Measurements from ENCODE around the gene NAA60.
"Not testable (repeated sequence)": the region's sequence is repeated elsewhere in the genome, so short reads cannot be mapped to it uniquely, and the experiment has no call there.

NAA60 gene

DNA sequence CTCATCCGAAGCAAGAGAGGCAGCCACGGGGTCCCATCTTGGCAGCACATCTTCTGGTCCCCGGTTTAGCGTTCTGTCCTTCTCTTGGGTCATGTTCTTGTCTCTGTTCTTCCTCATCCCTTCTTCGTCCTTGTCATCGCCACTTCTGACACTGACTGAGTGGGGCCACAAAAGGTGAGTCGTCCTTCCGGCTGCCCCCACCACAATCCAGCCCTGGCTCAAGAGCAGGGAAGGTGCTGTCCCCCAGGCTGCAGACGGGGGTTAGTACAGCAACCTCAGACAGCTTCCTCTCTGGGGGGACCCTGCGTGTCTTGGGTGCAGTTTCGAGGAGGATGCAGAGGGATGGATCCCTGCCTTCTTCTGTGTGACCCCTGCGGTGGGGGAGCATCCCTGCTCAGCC, 21.8 kb downstream of the NAA60 start:
- DNase-seq = no peak

DNA sequence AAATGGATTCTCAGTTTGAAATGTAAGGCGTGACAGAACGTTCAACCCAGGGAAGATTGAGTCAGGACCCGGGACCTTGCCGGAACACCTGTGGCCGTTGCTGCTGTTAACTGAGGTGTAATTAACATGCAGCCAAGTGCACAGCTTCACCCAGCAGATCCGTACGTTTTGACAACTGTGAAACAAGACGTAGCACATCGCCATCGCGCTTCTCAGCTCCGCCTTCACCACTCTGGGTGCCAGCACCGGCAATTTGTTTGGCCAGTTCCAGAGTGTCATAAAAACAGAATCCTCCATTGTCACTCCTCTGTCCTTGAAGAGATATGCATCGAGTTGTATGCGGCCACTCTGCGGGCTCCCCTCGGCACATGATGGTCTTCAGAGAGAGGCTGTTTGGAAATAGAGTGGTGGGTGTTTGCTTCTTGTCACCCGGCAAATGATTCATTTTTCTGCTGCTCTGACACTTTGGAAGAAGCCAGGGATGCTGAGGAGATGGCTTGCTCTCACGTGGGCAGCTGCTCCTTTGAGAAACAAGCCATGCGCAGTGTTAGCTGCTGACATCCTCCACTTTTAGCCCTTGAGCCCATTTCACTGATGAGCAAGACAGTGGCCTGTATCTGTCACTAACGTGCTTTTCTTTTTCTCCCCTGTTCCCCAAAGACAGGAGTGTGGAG, 22.6 kb downstream of the NAA60 start:
- DNase-seq = no peak

DNA sequence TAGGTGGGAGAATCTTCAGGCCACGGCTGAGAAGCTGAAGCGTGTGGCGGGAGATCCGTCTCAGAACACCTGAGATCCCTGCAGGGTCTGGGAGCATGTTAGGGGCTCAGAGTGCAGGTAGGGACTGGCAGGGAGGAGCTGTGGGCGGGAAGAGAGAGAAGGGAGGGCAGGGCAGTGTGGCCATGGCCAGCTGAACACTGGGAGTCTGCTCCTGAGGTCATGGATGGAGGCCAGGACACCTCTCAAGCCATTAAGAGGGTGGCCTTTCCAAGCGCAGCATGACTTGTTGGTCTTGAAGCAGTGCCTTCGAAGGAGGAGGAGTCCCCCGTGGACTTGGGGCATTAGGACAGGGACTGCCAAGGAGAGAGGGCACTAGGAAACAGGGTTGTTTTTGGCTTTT, 23.7 kb downstream of the NAA60 start:
- DNase-seq = no peak

DNA sequence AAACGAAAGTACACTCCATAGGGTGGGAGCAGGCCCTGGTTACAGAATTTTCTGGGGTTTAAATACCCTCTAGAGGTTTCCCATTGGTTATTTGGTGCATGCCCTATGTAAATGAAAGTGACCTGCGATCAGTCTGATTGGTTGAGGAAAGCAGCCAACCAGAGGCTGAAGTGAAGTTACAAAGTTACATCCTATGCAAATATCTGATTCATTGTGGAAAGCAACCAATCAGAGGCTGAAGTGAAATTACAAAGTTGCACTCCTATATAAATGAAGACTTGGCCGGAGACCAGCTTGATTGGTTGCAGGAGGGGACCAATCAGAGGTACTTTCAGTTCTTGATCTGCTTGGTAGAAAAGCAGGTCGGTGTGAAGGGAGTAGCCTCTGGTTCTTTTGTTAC, 24.4 kb downstream of the NAA60 start:
- no peak for DNase-seq

DNA sequence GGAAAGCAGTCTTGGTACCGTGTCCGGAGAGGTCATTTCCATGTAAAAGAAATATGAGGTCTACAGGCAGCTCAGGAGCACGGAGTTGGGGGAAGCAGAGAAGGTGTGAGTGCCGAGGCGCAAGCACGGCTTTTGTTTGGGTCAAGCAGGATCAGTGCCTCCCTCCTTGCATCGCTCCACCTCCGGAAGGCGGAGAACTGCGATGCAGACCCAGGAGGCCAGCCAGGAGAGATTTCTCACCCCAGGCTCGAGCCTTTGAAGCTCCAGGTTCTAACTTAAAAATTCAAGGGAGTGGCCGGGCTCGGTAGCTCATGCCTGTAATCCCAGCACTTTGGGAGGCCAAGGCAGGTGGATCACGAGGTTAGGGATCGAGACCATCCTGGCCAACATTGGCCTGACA, 25.0 kb downstream of the NAA60 start:
- DNase-seq = no peak

DNA sequence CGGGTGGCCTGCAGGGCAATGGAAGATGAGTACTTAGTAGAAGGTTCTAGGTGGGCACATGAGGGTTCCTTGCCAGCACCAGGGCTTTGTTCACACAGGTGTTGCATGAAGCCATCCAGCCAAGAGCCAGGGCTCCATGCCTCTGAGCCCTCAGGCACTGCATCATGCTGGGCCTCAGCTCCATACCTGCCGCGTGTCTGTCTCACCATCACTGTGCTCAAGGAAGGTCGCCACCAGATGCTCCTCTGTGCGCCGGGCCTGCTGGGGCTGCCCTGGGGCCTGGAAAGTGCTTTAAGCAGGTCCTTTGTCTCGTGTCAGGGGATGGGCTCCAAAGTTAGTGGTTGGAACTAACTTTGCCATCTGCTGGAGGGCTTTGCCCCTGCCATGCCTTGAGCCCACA, 26.3 kb downstream of the NAA60 start:
- DNase-seq = no peak

DNA sequence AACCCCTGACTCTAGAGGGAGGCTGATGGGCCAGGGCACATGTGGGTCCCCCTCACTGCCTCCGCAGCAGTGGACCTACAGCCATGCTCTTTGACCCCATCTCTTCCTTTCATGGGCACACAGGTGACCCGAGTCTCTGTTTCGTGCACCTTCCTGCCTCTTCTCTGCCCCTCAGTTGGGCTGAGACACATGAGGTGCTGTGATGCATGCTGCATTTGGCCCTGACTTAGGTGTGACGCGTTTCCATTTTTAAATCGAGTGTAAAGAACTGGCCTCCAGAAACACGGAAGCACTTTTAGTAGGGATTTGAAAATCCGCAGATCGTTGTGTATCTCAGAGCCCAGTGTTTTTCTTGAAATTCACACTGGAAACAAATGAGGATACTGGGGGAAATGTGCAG, 27.2 kb downstream of the NAA60 start:
- no peak for DNase-seq

DNA sequence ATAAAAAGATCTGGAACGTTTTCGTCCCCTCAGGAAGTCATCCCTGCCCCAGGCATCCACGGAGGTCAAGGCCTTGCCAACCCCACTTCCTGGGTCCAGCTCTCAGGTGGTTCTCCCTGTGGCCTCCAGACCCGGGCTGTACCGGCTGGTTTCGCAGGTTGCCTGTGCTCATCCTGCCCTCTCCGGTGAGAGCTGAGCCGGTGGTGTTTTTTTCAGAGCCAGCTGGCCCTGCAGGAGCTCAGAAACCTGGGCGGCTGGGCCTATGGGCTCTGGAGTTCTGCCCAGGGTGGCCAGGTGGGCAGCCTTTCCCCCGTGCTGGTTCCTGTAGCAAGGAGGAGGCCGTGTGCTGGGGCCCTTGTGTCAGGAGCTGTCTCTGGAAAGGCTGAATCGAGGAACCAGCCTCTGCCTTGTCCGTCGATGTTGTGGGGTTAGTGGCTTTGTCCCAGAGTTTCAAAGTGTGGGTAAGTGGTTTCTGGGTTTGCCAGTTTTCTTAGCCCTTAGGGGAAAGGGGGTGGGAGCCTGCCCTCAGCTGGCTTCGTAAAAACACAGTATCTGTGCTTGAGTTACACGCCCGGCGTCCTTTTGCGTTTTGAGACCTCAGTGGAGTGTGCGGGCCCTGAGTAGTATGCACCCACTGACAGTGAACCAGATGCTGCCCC, 28.2 kb downstream of the NAA60 start:
- DNase-seq = no peak

DNA sequence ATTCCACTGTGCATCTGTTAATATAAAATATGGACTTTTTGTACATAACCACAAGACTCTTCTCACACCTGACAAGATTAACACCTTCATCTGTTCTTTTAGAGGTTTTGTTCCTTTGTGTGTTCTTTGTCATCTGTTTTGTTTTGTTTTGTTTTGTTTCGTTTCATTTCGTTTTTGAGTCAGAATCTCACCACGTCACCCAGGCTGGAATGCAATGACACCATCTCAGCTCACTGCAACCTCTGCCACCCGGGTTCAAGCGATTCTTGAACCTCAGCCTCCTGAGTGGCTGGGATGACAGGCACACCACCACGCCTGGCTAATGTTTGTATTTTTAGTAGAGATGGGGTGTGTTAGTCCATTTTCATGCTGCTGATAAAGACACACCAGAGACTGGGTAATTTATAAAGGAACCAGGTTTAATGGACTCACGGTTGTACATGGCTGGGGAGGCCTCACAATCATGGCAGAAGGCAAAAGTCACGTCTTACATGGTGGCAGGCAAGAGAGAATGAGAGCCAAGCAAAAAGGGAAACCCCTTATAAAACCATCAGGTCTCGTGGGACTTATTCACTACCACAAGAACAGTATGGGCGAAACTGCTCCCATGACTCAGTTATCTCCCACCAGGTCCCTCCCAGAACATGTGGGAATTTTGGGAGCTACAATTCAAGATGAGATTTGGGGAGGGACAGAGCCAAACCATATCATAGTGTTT, 29.6 kb downstream of the NAA60 start:
- DNase-seq = no peak

DNA sequence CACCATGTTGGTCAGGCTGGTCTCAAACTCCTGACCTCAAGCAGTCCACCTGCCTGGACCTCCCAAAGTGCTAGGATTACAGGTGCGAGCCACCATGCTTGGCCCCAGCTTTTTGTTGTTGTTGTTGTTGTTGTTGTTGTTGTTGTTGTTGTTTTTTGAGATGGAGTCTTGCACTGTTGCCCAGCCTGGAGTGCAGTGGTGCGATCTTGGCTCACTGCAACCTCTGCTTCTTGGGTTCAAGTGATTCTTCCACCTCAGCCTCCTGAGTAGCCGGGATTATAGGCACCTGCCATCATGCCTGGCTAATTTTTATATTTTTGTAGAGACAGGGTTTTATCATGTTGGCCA, 30.1 kb downstream of the NAA60 start:
- not testable (repeated sequence) for DNase-seq

DNA sequence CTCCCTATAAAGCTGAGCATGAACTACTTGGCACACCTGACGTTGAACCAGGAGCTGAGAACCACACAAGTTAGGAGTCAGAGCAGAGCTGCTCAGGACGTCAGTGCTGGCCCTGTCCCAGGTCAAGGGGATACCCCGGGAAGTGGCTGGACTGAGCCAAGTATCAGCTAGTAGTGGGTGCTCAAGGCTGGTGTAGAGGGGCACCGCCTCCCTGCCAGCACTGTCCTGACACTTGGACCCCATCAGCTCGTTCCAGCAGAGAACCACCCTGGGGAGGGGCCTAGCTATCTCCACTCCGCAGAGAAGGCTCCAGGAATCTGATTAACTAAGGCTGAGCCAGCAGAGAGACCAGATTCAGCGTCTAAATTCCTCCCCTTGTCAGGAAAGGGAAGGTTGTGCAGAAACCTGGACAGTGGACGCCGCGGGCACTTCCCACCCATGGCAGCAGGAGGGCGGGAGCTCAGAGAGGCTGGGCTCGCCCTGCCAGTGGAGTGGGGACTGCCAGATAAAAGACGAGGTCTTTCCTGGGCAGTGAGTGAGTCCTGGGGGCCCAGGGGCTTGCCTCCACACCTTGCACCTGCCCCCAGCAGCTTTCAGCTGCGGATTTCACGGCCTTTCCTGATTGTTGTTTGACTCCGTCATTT, 30.8 kb downstream of the NAA60 start:
- no peak for DNase-seq

DNA sequence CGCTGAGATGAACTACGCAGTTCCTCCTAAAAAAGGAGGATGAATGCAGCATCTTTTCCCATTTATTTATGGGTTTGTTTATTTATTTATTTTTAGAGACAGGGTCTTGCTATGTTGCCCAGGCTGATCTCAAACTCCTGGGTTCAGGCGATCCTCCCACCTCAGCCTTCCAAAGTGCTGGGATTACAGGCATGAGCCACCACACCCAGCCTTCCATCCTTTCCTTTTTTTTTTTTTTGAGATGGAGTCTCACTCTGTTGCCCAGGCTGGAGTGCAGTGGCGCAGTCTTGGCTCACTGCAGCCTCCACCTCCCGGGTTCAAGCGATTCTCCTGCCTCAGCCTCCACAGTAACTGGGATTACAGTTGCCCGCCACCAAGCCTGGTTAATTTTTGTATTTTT, 31.4 kb downstream of the NAA60 start:
- DNase-seq = not testable (repeated sequence)

DNA sequence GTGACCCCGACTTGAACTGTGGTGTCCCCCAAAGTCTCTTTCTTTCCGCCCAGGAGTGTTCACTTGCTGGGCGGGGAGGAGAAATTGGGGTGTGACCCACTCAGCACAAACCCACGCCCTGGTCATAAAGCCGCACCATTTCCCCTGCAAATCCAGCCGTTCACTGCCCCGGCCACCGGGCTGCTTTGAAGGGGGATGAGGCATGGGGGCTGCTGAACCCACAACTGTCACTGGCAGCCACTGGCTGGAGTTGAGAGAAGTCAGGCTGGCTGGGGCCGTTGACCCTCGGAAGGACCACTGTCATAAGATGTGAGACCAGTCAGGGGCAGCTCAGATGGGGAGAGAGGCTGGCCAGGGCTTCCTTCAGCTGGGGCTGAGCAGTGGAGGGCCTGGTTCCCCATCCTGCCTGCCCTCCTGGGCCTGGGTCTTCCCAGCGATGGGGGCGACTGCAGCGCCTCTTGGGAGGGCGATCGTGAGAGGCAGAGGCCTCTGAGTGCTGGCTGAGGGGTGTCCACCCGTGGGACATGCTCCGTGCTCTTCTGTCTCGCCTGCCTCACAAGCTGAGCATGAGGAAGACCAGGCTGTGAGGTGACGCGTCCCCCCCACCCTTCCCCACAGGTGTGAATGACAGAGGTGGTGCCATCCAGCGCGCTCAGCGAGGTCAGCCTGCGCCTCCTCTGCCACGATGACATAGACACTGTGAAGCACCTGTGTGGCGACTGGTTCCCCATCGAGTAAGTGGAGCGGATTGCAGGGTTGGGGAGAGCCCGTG, 32.3 kb downstream of the NAA60 start:
- DNase-seq = no peak

DNA sequence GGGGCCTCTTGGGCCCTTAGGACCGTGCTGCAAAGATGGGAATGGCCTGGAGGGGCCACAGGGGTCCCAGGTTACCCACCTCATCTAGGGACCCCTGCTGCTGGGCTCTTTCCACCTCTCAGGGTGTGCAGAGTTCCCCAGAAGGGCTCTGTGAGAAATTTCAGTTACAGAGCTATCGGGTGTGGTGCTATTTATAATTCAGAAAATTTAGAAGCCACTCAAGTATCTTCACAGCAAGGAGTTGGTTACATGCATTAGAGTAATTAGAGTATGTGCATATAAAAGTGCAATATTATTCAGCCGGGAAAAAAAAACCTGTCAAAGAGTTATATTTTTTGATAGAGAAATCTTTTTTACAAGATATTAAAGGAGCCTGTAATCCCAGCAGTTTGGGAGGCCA, 32.9 kb downstream of the NAA60 start:
- no peak for DNase-seq

DNA sequence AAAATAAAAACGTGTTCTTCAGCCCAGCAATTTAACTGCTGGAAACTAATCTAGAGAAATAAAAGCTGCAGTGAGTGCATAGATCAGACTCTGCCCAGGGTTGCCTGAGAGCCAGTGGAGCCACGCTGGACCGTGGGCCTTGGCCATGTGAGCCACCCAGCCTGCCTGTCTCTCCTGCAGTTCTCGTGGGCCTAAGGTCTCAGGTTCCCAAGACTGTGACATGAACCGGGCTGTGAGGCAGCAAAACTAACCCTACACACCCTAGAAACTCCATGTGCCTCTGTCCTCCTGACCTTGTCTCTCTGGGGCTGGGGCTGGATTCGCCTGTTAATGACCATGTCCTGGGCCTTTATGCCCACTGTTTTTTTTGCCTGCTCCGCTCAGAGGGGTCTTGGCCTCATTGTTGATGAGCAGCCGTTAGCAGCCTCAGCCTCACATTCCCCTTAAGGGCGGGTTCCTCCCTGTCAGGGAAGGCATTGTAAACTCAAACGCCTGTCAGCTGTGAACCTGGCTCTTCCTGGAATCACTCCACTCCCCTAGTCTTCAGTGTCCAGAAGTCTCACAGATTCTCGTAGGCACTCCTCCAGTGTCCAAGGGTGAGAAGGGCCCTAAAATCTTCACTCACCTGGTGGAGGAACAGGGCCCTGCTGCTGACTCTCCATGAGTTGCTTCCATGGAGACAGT, 34.9 kb downstream of the NAA60 start:
- no peak for DNase-seq

DNA sequence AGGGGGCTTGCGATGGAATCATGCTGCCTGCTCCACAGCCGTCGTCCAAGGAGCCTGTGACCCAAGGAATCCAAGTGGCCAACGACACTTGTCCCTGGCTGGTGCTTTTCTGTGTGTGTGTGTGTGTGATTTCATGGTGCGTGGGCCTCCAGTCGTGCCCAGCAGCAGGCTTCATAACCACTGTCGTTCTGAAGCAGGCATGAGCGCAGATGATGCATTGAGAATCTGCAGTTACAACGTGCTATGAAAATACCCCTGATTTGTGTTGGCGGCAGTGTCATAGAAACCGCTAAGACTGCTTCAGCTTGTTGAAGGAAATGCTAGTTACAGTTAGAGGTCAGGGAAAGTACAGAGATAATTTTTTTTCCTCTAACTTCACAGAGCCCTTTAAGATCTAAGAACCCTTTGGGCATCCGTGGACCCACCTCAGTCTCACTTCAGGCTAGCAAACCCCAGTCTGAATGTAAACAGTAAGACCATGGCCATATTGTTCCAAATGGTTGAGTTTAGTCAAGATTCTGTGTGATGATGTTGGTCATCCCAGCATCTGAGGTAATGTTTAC, 36.3 kb downstream of the NAA60 start:
- no peak for DNase-seq

DNA sequence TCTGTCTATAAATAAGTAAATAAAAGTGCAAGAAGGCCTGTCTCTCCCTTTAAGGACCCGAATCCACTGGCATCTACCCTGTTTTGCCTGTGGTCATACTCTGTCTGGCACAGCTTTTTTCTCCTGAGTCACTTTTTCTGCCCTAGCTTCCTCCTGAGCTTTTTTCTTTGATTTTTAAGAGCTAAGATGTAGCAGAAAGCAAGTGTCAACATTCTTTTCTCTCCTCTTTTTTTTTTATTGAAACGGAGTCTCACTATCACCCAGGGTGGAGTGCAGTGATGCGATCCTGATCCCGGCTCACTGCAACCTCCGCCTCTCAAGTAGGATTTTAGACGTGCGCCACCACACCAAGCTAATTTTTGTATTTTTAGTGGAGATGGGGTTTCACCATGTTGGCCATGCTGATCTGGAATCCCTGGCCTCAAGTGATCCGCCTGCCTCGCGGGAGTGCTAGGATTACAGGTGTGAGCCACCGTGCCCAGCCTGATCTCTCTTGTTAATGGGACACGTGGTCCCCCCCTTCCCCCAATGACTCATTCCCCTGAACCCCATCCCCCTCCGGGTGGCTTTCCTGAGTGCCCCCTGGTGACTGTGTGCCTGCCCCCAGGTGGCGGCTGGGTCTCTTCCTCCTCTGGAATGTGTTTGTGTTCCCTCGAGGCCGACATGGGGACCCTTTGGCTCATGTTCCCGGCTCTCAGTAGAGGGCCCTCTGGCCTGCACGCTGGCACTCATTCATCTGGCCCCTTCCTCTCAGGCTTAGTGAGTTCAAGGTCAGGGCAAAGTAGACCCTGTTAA, 37.6 kb downstream of the NAA60 start:
- no peak for DNase-seq

DNA sequence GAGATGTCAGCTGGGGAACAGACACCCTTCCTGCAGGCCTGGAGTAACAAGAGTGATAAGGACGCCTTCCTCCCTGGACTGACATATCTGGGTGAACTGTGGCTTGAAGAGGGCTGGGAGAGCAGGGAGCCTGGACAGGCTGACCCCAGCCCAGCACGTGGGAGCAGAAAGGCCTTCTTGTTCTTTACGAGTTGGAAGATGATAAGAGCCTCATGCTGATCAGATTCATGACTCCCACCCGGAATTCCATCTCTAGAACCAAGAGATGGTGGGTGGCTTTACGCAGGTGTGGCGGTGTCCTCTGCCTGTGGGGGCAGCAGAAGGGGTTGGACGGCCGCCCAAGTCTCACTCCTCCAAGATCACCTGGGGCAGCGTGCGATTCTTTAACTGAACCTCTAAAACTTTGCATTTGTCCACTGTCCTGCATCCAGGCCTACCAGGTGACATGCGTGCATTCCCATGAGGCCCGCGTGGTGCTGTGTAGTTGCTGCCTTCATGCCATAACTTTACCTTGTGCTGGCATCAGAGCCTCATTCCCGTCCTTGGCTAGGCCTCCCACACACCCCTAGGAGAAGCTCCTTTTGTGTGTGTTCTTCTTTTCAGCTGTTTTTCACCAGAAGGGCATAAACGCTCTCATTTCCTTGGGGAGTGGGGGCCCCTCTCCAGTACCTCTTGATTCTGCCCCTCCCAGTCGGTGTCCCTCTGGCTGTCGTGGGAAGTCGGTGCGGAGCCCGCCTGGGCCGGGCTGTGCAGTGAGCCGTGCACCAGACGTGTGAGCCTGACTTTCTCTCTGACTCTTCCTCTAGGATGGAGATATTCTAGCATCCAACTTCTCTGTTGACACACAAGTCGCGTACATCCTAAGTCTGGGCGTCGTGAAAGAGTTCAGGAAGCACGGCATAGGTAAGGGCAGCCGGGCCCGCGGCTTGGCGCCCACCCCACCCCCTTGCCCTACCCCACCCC, 38.5 kb downstream of the NAA60 start:
- no peak for DNase-seq

DNA sequence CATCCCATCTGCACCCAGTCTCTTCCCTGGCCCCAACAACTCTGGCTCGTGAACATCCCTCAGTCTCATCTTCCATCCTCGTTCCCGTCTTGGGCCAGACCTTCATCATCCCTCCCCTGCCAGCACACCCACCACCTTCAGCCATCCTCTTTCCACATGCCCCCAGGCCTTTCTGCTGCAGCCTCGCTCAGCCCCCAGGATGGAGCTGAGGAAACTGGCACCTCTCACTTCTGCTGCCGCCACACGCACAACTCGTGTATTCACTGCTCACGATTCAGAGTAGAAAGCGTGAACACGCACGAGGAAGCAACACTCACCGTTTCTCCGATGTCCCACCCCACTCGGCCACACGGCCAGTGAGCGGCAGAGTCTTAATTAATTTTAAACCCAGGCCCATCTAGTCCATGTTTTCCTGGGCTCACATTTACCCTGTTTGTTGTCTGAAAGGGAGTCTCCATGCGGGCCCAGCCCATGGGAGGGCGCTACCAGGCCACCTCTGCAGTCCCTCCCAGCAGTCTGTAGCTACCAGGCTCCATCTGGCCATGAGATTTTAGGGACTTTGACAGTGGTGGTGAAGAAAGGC, 39.3 kb downstream of the NAA60 start:
- DNase-seq = no peak
